Glutamatergic neuron (in vitro differentiated cells): ENCODE measurements around the gene HM13. TPM values are rescaled to one million over a fixed set of nuclear protein-coding genes. Genes with fewer than 3 reads are reported as not detected.
A peak's percentile ranks its signal among the peaks of the same experiment; 100 is the strongest.

ENCODE experiments used
- DNase-seq: peaks from one replicate; pipeline ENCODE4 v3.0.0; 2022
- H3K27ac Mint-ChIP-seq: one replicate; pipeline ENCODE4 v1.8.0; 2020; ENCODE audit warnings: mild to moderate bottlenecking, mixed read lengths, inconsistent platforms; ENCODE audit not compliant: unreplicated experiment
- H3K27me3 Mint-ChIP-seq: one replicate; pipeline ENCODE4 v1.8.0; 2020; ENCODE audit warnings: mild to moderate bottlenecking, moderate library complexity, mixed read lengths, inconsistent platforms; ENCODE audit not compliant: unreplicated experiment
- H3K36me3 Mint-ChIP-seq: one replicate; pipeline ENCODE4 v1.8.0; 2020; ENCODE audit warnings: mild to moderate bottlenecking, mixed read lengths, inconsistent platforms; ENCODE audit not compliant: unreplicated experiment
- H3K4me1 Mint-ChIP-seq: one replicate; pipeline ENCODE4 v1.8.0; 2020; ENCODE audit warnings: mild to moderate bottlenecking, low read depth, mixed read lengths, inconsistent platforms; ENCODE audit not compliant: unreplicated experiment
- H3K4me3 Mint-ChIP-seq: one replicate; pipeline ENCODE4 v1.8.0; 2020; ENCODE audit warnings: mild to moderate bottlenecking, mixed read lengths, inconsistent platforms; ENCODE audit not compliant: unreplicated experiment
- H3K9me3 Mint-ChIP-seq: one replicate; pipeline ENCODE4 v1.8.0; 2020; ENCODE audit warnings: mild to moderate bottlenecking, moderate library complexity, mixed read lengths, inconsistent platforms; ENCODE audit not compliant: unreplicated experiment
- CTCF ChIP-seq: fragments of 200-600 bp; sonication (generic); IDR thresholded peaks from one replicate; pipeline ENCODE4 v1.5.0; 2021; ENCODE audit not compliant: partially characterized antibody, unreplicated experiment
- total RNA-seq: library from RNA; stranded (reverse); fragmentation: NEBNext Ultra II Directional; extraction: Animal tissue kit (Norgen Biotek cat#: 25700); gene quantifications from one replicate; pipeline ENCODE4 v1.2.1, GENCODE V29; 2021; ENCODE audit not compliant: unreplicated experiment

The HM13 gene
- total RNA-seq, 1 donor from 2014 or later: 320 TPM

- Mint-ChIP-seq H3K27ac (no peak overlapping the region), H3K4me1 (peaks cover 19% of the 10 kb centered on the region), H3K9me3 (peaks cover 21% of the 10 kb centered on the region), H3K4me3 (no peak overlapping the region), H3K36me3 (no peaks in the 10 kb centered on the region), H3K27me3 (peaks cover 11% of the 10 kb centered on the region)
- TF ChIP-seq CTCF: no peak
- DNase-seq: no peak
These were observed 83.2 kb downstream of the HM13 start for GRCh38 chr20:31597481-31597855.

DNA sequence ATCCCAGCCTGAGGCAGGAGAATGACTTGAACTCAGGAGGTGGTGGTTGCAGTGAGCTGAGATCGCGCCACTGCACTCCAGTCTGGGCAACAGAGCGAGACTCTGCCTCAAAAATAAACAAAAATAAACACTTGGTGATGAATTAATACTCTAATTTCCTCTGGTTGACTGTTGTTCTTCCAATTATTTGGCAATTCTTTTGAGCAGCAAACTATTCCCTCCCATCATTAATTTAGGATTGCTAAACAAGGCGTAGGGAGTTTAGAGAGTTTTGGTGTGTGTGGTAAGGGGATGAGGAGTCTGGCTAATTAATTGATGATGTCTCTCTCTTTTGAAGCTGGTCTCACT, 88.2 kb downstream of the HM13 start:
- Mint-ChIP-seq H3K27me3 (peaks cover 29% of the 10 kb centered on the region), H3K9me3 (peaks cover 41% of the 10 kb centered on the region), H3K4me1 (peaks cover 27% of the 10 kb centered on the region), H3K4me3 (peak overlapping the region; percentile 68), H3K27ac (no peak overlapping the region), H3K36me3 (no peaks in the 10 kb centered on the region)
- DNase-seq: no peak
- TF ChIP-seq CTCF: no peak

DNA sequence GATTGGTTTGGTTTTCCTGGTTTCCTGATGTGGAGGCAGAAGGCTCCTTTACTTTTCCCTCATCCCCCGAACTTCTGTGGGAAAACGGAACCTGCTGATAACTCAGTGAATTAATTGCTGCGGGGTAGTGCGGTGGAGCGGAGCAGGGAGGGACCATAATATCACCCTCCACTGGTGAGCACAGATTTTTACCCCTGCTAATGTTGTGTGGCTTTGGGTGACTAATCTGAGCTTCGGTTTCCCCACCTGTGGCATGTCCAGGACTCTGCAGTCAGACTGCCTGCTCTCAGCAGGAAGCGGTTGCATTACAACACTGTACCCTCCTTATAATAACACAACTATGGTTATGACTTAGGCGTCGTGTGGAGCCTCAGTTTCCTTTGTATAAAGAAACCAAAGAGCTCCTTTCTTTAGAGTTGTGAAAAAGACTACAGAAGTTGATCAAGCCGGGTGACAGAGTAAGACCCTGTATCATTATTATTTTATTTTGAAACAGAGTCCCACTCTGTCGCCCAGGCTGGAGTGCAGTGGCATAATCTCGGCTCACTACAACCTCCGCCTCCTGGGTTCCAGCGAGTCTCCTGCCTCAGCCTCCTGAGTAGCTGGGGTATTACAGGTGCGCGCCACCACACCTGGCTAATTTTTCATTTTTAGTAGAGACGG, 88.7 kb downstream of the HM13 start:
- H3K36me3 Mint-ChIP-seq: no peaks in the 10 kb centered on the region
- H3K4me1 Mint-ChIP-seq: peaks cover 32% of the 10 kb centered on the region
- H3K27ac Mint-ChIP-seq: peak overlapping the region; percentile 67
- peak overlapping the region; percentile 68 for H3K4me3 Mint-ChIP-seq
- no peak for TF ChIP-seq CTCF
- H3K9me3 Mint-ChIP-seq: peaks cover 41% of the 10 kb centered on the region
- peaks cover 31% of the 10 kb centered on the region for H3K27me3 Mint-ChIP-seq
- no peak for DNase-seq

GRCh38 chr20:31603822-31604566, 89.8 kb downstream of the HM13 start:
- no peaks in the 10 kb centered on the region for H3K36me3 Mint-ChIP-seq

More at GRCh38 chr20:31603822-31604566, 89.8 kb downstream of the HM13 start:
- DNase-seq: peak; percentile 100
- Mint-ChIP-seq H3K9me3 (peaks cover 41% of the 10 kb centered on the region), H3K4me1 (peaks cover 40% of the 10 kb centered on the region), H3K27me3 (peaks cover 31% of the 10 kb centered on the region), H3K27ac (peak overlapping the region; percentile 92), H3K4me3 (peak overlapping the region; percentile 94)
- TF ChIP-seq CTCF: no peak
